HEK293T (cell line): Measurements from ENCODE around the gene DNAJC3.

Experiments used
- ARNT ChIP-seq: fragments of 450-650 bp; IDR thresholded peaks from 2 replicates; pipeline ENCODE4 v1.6.1; 2017; ENCODE audit warnings: mild to moderate bottlenecking
- BHLHE40 ChIP-seq: fragments of 450-650 bp; IDR thresholded peaks from 2 replicates; pipeline ENCODE4 v1.6.1; 2016; ENCODE audit warnings: mild to moderate bottlenecking, moderate library complexity, borderline replicate concordance
- CTBP1 ChIP-seq: fragments of 450-650 bp; IDR thresholded peaks from 2 replicates; pipeline ENCODE4 v1.6.1; 2016; ENCODE audit warnings: borderline replicate concordance
- ELF4 ChIP-seq: fragments of 450-650 bp; IDR thresholded peaks from 2 replicates; pipeline ENCODE4 v1.6.1; 2017; ENCODE audit warnings: antibody characterized with exemption
- FOXA1 ChIP-seq: fragments of 450-650 bp; IDR thresholded peaks from 2 replicates; pipeline ENCODE4 v1.6.1; 2016; ENCODE audit warnings: mild to moderate bottlenecking
- FOXK2 ChIP-seq: fragments of 450-650 bp; IDR thresholded peaks from 2 replicates; pipeline ENCODE4 v1.6.1; 2016; ENCODE audit warnings: mild to moderate bottlenecking
- FOXM1 ChIP-seq: fragments of 450-650 bp; IDR thresholded peaks from 2 replicates; pipeline ENCODE4 v1.6.1; 2017; ENCODE audit warnings: mild to moderate bottlenecking, borderline replicate concordance
- HDGF ChIP-seq: fragments of 450-650 bp; IDR thresholded peaks from 2 replicates; pipeline ENCODE4 v1.6.1; 2017; ENCODE audit warnings: antibody characterized with exemption, borderline replicate concordance
- LEF1 ChIP-seq: fragments of 450-650 bp; IDR thresholded peaks from 2 replicates; pipeline ENCODE4 v1.6.1; 2017; ENCODE audit warnings: mild to moderate bottlenecking, borderline replicate concordance
- PKNOX1 ChIP-seq: fragments of 450-650 bp; IDR thresholded peaks from 2 replicates; pipeline ENCODE4 v1.6.1; 2016
- SP1 ChIP-seq: fragments of 450-650 bp; IDR thresholded peaks from 2 replicates; pipeline ENCODE4 v1.6.1; 2017
- SUZ12 ChIP-seq: fragments of 450-650 bp; IDR thresholded peaks from 2 replicates; pipeline ENCODE4 v1.6.1; 2016; ENCODE audit warnings: mild to moderate bottlenecking
- ZNF384 ChIP-seq: fragments of 450-650 bp; IDR thresholded peaks from 2 replicates; pipeline ENCODE4 v1.6.1; 2016

- TF ChIP-seq ZNF384 (no peak), ELF4 (no peak), FOXK2 (no peak), PKNOX1 (no peak), BHLHE40 (no peak), CTBP1 (no peak), ARNT (no peak), SP1 (no peak), FOXM1 (no peak), SUZ12 (no peak), HDGF (no peak), LEF1 (no peak), FOXA1 (no peak)
These were observed 2.8 kb downstream of the DNAJC3 start for GRCh38 chr13:95679722-95680121.
